WERI-Rb-1 (cell line): ENCODE data around the gene YWHAB.

Experiments used
- DNase-seq: peaks from one replicate; pipeline ENCODE4 v3.0.0-alpha.2; 2020
- H3K27ac ChIP-seq: fragments of 250-450 bp; sonication (Bioruptor Pico); 2 replicates; pipeline ENCODE4 v1.5.1; 2020; ENCODE audit warnings: mild to moderate bottlenecking, moderate library complexity
- H3K27me3 ChIP-seq: fragments of 250-450 bp; sonication (Bioruptor Pico); 2 replicates; pipeline ENCODE4 v1.5.1; 2021; ENCODE audit warnings: mild to moderate bottlenecking, low read depth, moderate library complexity; ENCODE audit not compliant: insufficient read depth, severe bottlenecking
- H3K36me3 ChIP-seq: fragments of 250-450 bp; sonication (Bioruptor Pico); 2 replicates; pipeline ENCODE4 v1.5.1; 2020; ENCODE audit warnings: mild to moderate bottlenecking, moderate library complexity
- H3K4me3 ChIP-seq: 2 replicates; pipeline ENCODE4 v1.5.1; 2011; ENCODE audit warnings: low read depth, mild to moderate bottlenecking, control low read depth, low read length
- H3K9me3 ChIP-seq: fragments of 250-450 bp; sonication (Bioruptor Pico); 2 replicates; pipeline ENCODE4 v1.5.1; 2021; ENCODE audit warnings: mild to moderate bottlenecking, moderate library complexity; ENCODE audit not compliant: severe bottlenecking
- TF ChIP-seq, protein P1 (sequence below): IDR thresholded peaks from 2 replicates; pipeline ENCODE4 v1.5.1; 2011; ENCODE audit warnings: low read depth, mild to moderate bottlenecking, control low read depth, inconsistent platforms, low read length

Gene YWHAB

DNA sequence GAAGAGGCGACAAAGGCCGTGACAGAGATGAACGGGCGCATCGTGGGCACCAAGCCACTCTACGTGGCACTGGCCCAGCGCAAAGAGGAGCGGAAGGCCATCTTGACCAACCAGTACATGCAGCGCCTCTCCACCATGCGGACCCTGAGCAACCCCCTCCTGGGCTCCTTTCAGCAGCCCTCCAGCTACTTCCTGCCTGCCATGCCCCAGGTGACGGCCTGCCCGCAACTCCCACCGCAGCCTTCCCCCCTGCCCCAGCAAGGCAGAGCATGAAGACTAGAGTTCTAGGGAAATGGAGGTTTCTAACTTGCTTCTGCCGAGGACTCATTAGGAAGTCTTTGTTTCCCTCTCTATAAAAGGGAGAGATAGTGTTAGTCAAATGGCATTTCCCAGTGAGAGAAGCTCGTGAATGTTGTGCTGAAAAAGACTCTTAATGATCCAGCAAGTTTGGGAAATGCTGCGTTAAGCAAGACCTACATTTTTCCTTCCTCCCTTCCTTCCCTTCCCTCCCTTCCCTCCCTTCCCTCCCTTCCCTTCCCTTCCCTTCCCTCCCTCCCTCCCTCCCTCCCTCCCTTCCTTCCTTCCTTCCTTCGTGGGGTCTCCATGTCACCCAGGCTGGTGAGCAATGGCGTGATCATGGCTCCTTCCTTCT lies 45.1 kb downstream of the YWHAB start:
- H3K9me3 ChIP-seq: no peaks in the 10 kb centered on the region
- H3K27ac ChIP-seq: no peak overlapping the region
- DNase-seq: no peak
- no peak overlapping the region for H3K4me3 ChIP-seq
- TF ChIP-seq, protein P1, sequence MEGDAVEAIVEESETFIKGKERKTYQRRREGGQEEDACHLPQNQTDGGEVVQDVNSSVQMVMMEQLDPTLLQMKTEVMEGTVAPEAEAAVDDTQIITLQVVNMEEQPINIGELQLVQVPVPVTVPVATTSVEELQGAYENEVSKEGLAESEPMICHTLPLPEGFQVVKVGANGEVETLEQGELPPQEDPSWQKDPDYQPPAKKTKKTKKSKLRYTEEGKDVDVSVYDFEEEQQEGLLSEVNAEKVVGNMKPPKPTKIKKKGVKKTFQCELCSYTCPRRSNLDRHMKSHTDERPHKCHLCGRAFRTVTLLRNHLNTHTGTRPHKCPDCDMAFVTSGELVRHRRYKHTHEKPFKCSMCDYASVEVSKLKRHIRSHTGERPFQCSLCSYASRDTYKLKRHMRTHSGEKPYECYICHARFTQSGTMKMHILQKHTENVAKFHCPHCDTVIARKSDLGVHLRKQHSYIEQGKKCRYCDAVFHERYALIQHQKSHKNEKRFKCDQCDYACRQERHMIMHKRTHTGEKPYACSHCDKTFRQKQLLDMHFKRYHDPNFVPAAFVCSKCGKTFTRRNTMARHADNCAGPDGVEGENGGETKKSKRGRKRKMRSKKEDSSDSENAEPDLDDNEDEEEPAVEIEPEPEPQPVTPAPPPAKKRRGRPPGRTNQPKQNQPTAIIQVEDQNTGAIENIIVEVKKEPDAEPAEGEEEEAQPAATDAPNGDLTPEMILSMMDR: no peak
- H3K27me3 ChIP-seq: no peaks in the 10 kb centered on the region
- H3K36me3 ChIP-seq: peaks cover 31% of the 10 kb centered on the region

DNA sequence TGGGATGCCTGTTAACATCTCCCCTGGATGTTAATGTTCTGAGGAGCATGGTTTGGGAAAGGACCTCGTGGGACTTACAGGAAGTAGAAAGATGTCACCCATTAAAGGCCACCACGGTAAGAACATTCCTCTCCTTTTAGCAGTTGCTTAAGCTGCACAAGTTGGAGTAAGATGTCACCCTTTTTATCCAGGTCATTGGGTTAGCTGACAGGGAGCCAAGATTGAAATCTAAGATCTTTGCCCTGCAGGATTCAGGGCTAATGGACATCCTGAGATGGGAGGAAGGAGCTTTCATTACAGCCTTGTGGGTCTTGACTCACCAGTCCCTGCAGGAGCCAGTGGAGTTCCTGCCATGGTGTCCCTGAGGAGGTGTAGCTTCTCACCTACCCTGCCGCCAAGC lies 46.4 kb downstream of the YWHAB start:
- TF ChIP-seq, protein P1: no peak
- no peak for DNase-seq
- no peaks in the 10 kb centered on the region for H3K27me3 ChIP-seq
- H3K4me3 ChIP-seq: no peak overlapping the region
- H3K36me3 ChIP-seq: peaks cover 36% of the 10 kb centered on the region
- H3K9me3 ChIP-seq: no peaks in the 10 kb centered on the region
- no peak overlapping the region for H3K27ac ChIP-seq

- no peak overlapping the region for H3K27ac ChIP-seq
- no peak for DNase-seq
- H3K36me3 ChIP-seq: peaks cover 38% of the 10 kb centered on the region
- H3K9me3 ChIP-seq: no peaks in the 10 kb centered on the region
- TF ChIP-seq, protein P1: no peak
- H3K27me3 ChIP-seq: no peaks in the 10 kb centered on the region
- no peak overlapping the region for H3K4me3 ChIP-seq
Observed at GRCh38 chr20:44932916-44933315, 47.4 kb downstream of the YWHAB start.

DNA sequence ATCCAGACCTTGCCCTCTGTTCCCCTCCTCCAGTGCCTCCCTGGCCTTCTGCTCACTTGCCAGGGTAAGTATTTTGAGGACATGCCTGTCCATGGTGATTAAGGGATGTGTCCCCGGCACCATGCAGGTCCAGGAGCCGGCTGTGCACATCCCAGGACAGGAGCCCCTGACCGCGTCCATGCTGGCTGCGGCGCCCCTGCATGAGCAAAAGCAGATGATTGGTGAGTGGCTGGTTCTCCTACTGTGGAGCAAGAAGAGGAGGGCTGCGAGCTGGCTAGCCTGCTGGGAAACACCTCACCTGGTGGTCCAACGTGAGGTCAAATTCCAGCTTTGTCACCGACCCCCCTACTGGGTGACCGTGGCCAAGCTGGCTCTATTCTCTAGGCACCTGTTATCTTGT lies 51.0 kb downstream of the YWHAB start:
- Histone ChIP-seq H3K27ac (no peak overlapping the region), H3K4me3 (no peak overlapping the region), H3K9me3 (no peaks in the 10 kb centered on the region), H3K36me3 (peaks cover 54% of the 10 kb centered on the region), H3K27me3 (no peaks in the 10 kb centered on the region)
- TF ChIP-seq, protein P1: no peak
- peak; percentile 20 for DNase-seq

- no peaks in the 10 kb centered on the region for H3K27me3 ChIP-seq
- DNase-seq: no peak
- H3K27ac ChIP-seq: no peak overlapping the region
- peaks cover 58% of the 10 kb centered on the region for H3K36me3 ChIP-seq
- TF ChIP-seq, protein P1: no peak
- H3K9me3 ChIP-seq: no peaks in the 10 kb centered on the region
- H3K4me3 ChIP-seq: no peak overlapping the region
Observed at GRCh38 chr20:44938637-44939036, 53.1 kb downstream of the YWHAB start.

DNA sequence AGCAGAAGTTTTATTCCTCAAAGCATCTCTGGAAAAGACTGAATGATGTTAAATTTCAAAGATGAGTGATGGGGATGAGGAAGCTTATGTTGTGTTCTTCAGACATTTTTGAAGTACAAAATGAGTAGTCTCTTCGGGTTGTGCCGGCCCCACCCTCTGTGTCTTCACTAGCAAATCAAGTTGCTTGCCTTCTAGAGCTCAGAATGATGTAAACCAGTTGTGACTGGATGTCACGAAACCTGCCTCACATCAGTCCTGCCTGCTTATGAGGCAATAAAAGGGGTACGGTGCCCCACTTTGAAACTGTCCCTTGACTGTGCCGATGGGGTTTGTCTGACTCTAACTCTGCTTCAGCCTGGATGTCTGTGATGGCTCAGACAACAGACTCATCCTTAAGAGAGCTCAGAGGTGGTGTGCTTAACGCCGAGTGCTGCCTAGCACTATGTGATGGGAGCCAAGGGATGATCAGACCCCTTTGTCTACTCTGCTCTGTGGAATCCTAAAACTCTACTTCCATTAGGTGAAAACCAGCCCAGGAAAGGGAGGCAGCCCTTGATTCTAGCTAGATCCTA lies 55.7 kb downstream of the YWHAB start:
- no peak for DNase-seq
- Histone ChIP-seq H3K36me3 (peaks cover 68% of the 10 kb centered on the region), H3K9me3 (no peaks in the 10 kb centered on the region), H3K27me3 (no peaks in the 10 kb centered on the region), H3K4me3 (no peak overlapping the region), H3K27ac (no peak overlapping the region)
- TF ChIP-seq, protein P1: no peak
